ENCODE measurements around the gene TCF3.
A peak's percentile ranks its signal among the peaks of the same experiment; 100 is the strongest.

TCF3 gene

GRCh38 chr19:1587872-1588271 lies 64.5 kb downstream of the TCF3 start:
- Histone ChIP-seq H3K4me1 (ENCODE audit: control insufficient read depth in 5 of 5, insufficient read depth in 5 of 5, low read length in 5 of 5) (peaks cover 3 to 37% (median 26%) of the 10 kb centered on the region in 5 donors), H3K9me3 (ENCODE audit: control insufficient read depth in 5 of 5, low read length in 5 of 5) (no peaks in the 10 kb centered on the region), H3K9ac (ENCODE audit: low read length in 5 of 5) (peak overlapping the region in 2 of 5 donors; percentile 30 to 43), H3K4me3 (ENCODE audit: low read depth in 1 of 5, low read length in 5 of 5) (no peak overlapping the region), H3K36me3 (ENCODE audit: control insufficient read depth in 5 of 5, insufficient read depth in 5 of 5, low read length in 5 of 5) (peaks cover 0 to 15% (median 10%) of the 10 kb centered on the region in 5 donors), H3K27ac (ENCODE audit: low read depth, low read length) (no peak overlapping the region), H3K27me3 (ENCODE audit: control insufficient read depth in 5 of 5, insufficient read depth in 4 of 5, low read length in 5 of 5) (no peaks in the 10 kb centered on the region)

DNA sequence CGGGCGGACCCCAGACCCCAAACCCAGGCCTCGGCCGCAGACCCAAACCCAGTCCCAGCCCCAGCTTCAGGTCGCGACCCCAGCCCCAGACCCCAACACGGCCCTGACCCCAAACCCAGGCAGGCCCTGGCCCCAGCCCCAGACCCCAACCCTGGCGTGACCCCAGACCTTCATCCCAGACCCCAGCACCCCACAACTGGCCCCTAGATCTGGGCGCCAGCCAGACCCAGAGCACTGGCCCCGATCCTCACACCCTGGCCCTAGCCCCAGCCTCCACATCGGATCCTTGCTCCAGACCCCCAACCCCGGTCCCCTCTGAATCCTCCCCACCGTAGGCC lies 67.2 kb downstream of the TCF3 start:
- H3K4me1 ChIP-seq (ENCODE audit: control insufficient read depth in 5 of 5, insufficient read depth in 5 of 5, low read length in 5 of 5), result peaks cover 0 to 18% (median 7%) of the 10 kb centered on the region in 5 donors
- H3K9ac ChIP-seq (ENCODE audit: low read length in 5 of 5), result no peak overlapping the region
- H3K36me3 ChIP-seq (ENCODE audit: control insufficient read depth in 5 of 5, insufficient read depth in 5 of 5, low read length in 5 of 5), result peaks cover 0 to 41% (median 33%) of the 10 kb centered on the region in 5 donors
- no peak overlapping the region for H3K4me3 ChIP-seq (ENCODE audit: low read depth in 1 of 5, low read length in 5 of 5)
- H3K9me3 ChIP-seq (ENCODE audit: control insufficient read depth in 5 of 5, low read length in 5 of 5), result no peaks in the 10 kb centered on the region
- no peak overlapping the region for H3K27ac ChIP-seq (ENCODE audit: low read depth, low read length)
- H3K27me3 ChIP-seq (ENCODE audit: control insufficient read depth in 5 of 5, insufficient read depth in 4 of 5, low read length in 5 of 5), result no peaks in the 10 kb centered on the region

DNA sequence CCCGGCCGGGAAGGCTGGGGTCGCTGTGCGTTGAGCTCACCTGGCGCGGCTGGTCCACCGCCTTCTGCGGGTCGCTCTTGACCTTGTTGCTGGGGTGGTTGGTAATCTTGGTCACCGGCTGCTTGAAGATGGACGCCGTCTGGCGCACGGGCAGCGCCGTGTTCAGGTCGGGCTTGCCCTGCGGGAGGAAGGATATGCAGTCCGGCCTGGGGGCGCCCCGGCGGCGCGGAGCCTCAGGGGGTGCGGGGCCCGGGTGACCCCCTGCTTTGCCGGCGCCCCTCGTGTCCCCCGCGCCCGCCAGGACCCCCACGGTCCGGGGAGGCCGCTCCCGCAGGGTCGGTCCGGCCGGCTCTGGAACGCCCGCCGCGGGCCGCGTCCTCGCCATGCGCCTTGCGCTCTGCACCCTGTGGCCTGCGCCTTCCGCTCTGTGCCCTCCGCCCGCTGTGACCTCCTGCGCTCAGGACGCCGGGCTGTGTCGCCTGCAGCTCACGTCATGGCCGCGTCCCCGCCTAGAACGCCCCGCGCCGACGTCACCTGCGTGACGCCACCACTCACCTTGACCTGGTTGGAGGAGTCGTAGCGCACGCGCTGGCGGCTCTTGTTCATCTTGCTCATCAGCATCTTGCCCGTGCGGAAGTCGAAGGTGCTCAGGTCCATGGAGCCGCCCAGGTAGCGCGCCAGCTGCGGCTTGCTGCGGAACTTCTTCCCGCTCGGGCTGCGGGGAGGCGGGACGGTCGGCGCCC lies 67.7 kb downstream of the TCF3 start:
- H3K9ac ChIP-seq (ENCODE audit: low read length in 5 of 5), result no peak overlapping the region
- no peak overlapping the region for H3K4me3 ChIP-seq (ENCODE audit: low read depth in 1 of 5, low read length in 5 of 5)
- no peak overlapping the region for H3K27ac ChIP-seq (ENCODE audit: low read depth, low read length)
- H3K4me1 ChIP-seq (ENCODE audit: control insufficient read depth in 5 of 5, insufficient read depth in 5 of 5, low read length in 5 of 5), result peaks cover 0 to 13% (median 3%) of the 10 kb centered on the region in 5 donors
- no peaks in the 10 kb centered on the region for H3K27me3 ChIP-seq (ENCODE audit: control insufficient read depth in 5 of 5, insufficient read depth in 4 of 5, low read length in 5 of 5)
- H3K36me3 ChIP-seq (ENCODE audit: control insufficient read depth in 5 of 5, insufficient read depth in 5 of 5, low read length in 5 of 5), result peaks cover 0 to 46% (median 38%) of the 10 kb centered on the region in 5 donors
- no peaks in the 10 kb centered on the region for H3K9me3 ChIP-seq (ENCODE audit: control insufficient read depth in 5 of 5, low read length in 5 of 5)

DNA sequence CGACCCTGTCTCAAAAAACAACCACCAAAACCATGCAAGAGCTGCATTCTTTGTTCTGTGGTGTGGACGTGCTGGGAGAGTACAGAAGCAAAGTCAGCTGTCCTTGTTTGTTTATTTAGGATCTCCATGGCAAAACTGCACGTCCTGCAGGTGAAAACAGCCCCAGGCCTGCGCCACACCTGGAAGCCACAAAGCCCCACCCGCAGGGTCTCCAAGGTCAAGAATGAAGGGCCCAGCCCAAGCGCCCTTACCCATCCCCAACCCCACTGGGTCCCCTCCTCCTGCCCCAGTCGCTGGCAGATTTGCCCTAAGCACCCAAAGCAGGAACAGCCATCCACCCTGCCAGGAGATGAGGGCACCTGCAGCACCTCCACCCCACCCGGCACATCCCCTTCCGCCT lies 70.2 kb downstream of the TCF3 start:
- H3K4me1 ChIP-seq (ENCODE audit: control insufficient read depth in 5 of 5, insufficient read depth in 5 of 5, low read length in 5 of 5), result no peaks in the 10 kb centered on the region
- no peaks in the 10 kb centered on the region for H3K27me3 ChIP-seq (ENCODE audit: control insufficient read depth in 5 of 5, insufficient read depth in 4 of 5, low read length in 5 of 5)
- H3K9ac ChIP-seq (ENCODE audit: low read length in 5 of 5), result no peak overlapping the region
- no peak overlapping the region for H3K4me3 ChIP-seq (ENCODE audit: low read depth in 1 of 5, low read length in 5 of 5)
- H3K9me3 ChIP-seq (ENCODE audit: control insufficient read depth in 5 of 5, low read length in 5 of 5), result no peaks in the 10 kb centered on the region
- peaks cover 0 to 67% (median 54%) of the 10 kb centered on the region in 5 donors for H3K36me3 ChIP-seq (ENCODE audit: control insufficient read depth in 5 of 5, insufficient read depth in 5 of 5, low read length in 5 of 5)
- no peak overlapping the region for H3K27ac ChIP-seq (ENCODE audit: low read depth, low read length)

DNA sequence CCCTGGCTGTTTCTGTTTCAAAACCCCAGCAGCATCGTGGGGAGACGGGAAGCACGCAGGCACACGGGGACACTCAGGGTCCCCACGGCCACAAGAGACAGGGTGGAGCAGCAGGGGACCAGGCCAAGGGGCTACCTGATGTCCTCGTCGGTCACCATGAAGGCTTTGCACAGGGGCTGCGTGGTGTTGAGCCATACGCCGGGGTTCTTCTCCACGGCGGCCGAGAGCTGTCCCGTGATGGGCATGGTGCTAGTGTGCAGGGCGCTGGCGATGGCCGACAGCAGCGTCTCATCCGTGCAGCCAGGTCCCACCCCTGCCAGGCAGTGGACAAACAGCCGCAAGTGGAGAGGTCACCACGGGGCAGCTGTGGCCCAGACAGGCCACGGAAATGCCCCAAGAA lies 71.5 kb downstream of the TCF3 start:
- peaks cover 0 to 79% (median 61%) of the 10 kb centered on the region in 5 donors for H3K36me3 ChIP-seq (ENCODE audit: control insufficient read depth in 5 of 5, insufficient read depth in 5 of 5, low read length in 5 of 5)
- H3K27ac ChIP-seq (ENCODE audit: low read depth, low read length), result no peak overlapping the region
- H3K27me3 ChIP-seq (ENCODE audit: control insufficient read depth in 5 of 5, insufficient read depth in 4 of 5, low read length in 5 of 5), result no peaks in the 10 kb centered on the region
- no peak overlapping the region for H3K4me3 ChIP-seq (ENCODE audit: low read depth in 1 of 5, low read length in 5 of 5)
- no peaks in the 10 kb centered on the region for H3K4me1 ChIP-seq (ENCODE audit: control insufficient read depth in 5 of 5, insufficient read depth in 5 of 5, low read length in 5 of 5)
- H3K9me3 ChIP-seq (ENCODE audit: control insufficient read depth in 5 of 5, low read length in 5 of 5), result no peaks in the 10 kb centered on the region
- H3K9ac ChIP-seq (ENCODE audit: low read length in 5 of 5), result no peak overlapping the region

DNA sequence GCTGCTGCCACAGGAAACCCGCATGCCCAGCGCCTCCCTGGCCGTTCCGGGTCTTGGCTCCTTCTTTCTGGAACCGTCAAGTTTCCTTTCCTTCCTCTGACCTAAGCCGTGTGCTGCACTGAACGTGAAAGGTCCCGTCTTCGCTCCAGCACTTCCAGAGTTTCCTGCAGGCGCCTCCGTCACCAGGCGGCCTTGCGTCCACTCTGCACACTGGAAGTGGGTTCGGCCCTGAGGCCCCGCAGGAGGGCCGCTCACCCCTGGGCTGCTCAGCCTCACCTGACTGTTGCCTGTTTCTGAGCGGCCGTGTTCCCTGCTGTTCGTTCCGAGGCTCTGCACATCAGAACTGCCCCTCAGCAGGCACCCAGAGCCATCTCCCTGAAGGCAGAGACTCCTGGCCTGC lies 72.0 kb downstream of the TCF3 start:
- no peaks in the 10 kb centered on the region for H3K9me3 ChIP-seq (ENCODE audit: control insufficient read depth in 5 of 5, low read length in 5 of 5)
- H3K4me1 ChIP-seq (ENCODE audit: control insufficient read depth in 5 of 5, insufficient read depth in 5 of 5, low read length in 5 of 5), result no peaks in the 10 kb centered on the region
- H3K27me3 ChIP-seq (ENCODE audit: control insufficient read depth in 5 of 5, insufficient read depth in 4 of 5, low read length in 5 of 5), result no peaks in the 10 kb centered on the region
- H3K9ac ChIP-seq (ENCODE audit: low read length in 5 of 5), result no peak overlapping the region
- no peak overlapping the region for H3K27ac ChIP-seq (ENCODE audit: low read depth, low read length)
- H3K4me3 ChIP-seq (ENCODE audit: low read depth in 1 of 5, low read length in 5 of 5), result no peak overlapping the region
- H3K36me3 ChIP-seq (ENCODE audit: control insufficient read depth in 5 of 5, insufficient read depth in 5 of 5, low read length in 5 of 5), result peaks cover 0 to 80% (median 61%) of the 10 kb centered on the region in 5 donors

- Histone ChIP-seq H3K9me3 (ENCODE audit: control insufficient read depth in 5 of 5, low read length in 5 of 5) (no peaks in the 10 kb centered on the region), H3K36me3 (ENCODE audit: control insufficient read depth in 5 of 5, insufficient read depth in 5 of 5, low read length in 5 of 5) (peaks cover 0 to 73% (median 58%) of the 10 kb centered on the region in 5 donors), H3K9ac (ENCODE audit: low read length in 5 of 5) (no peak overlapping the region), H3K4me3 (ENCODE audit: low read depth in 1 of 5, low read length in 5 of 5) (no peak overlapping the region), H3K27ac (ENCODE audit: low read depth, low read length) (no peak overlapping the region), H3K27me3 (ENCODE audit: control insufficient read depth in 5 of 5, insufficient read depth in 4 of 5, low read length in 5 of 5) (no peaks in the 10 kb centered on the region), H3K4me1 (ENCODE audit: control insufficient read depth in 5 of 5, insufficient read depth in 5 of 5, low read length in 5 of 5) (no peaks in the 10 kb centered on the region)
These were observed 73.2 kb downstream of the TCF3 start for GRCh38 chr19:1579222-1579621.

- Histone ChIP-seq H3K27me3 (ENCODE audit: control insufficient read depth in 5 of 5, insufficient read depth in 4 of 5, low read length in 5 of 5) (no peaks in the 10 kb centered on the region), H3K9me3 (ENCODE audit: control insufficient read depth in 5 of 5, low read length in 5 of 5) (no peaks in the 10 kb centered on the region), H3K9ac (ENCODE audit: low read length in 5 of 5) (no peak overlapping the region), H3K36me3 (ENCODE audit: control insufficient read depth in 5 of 5, insufficient read depth in 5 of 5, low read length in 5 of 5) (peaks cover 0 to 65% (median 53%) of the 10 kb centered on the region in 5 donors), H3K4me1 (ENCODE audit: control insufficient read depth in 5 of 5, insufficient read depth in 5 of 5, low read length in 5 of 5) (no peaks in the 10 kb centered on the region), H3K4me3 (ENCODE audit: low read depth in 1 of 5, low read length in 5 of 5) (no peak overlapping the region), H3K27ac (ENCODE audit: low read depth, low read length) (no peak overlapping the region)
These were observed 74.3 kb downstream of the TCF3 start for GRCh38 chr19:1577929-1578618.

- H3K4me3 ChIP-seq (ENCODE audit: low read depth in 1 of 5, low read length in 5 of 5), result no peak overlapping the region
- no peak overlapping the region for H3K27ac ChIP-seq (ENCODE audit: low read depth, low read length)
- no peaks in the 10 kb centered on the region for H3K9me3 ChIP-seq (ENCODE audit: control insufficient read depth in 5 of 5, low read length in 5 of 5)
- peaks cover 0 to 60% (median 48%) of the 10 kb centered on the region in 5 donors for H3K36me3 ChIP-seq (ENCODE audit: control insufficient read depth in 5 of 5, insufficient read depth in 5 of 5, low read length in 5 of 5)
- no peaks in the 10 kb centered on the region for H3K27me3 ChIP-seq (ENCODE audit: control insufficient read depth in 5 of 5, insufficient read depth in 4 of 5, low read length in 5 of 5)
- no peak overlapping the region for H3K9ac ChIP-seq (ENCODE audit: low read length in 5 of 5)
- no peaks in the 10 kb centered on the region for H3K4me1 ChIP-seq (ENCODE audit: control insufficient read depth in 5 of 5, insufficient read depth in 5 of 5, low read length in 5 of 5)
These were observed 75.1 kb downstream of the TCF3 start for GRCh38 chr19:1577090-1577928.
